Measurements from ENCODE around the gene CCNA2. TPM values are rescaled to one million over a fixed set of nuclear protein-coding genes. Genes with fewer than 3 reads are reported as not detected.

CCNA2 gene
- total RNA-seq, 1 experiment from 2014 or later: 165 TPM

DNA sequence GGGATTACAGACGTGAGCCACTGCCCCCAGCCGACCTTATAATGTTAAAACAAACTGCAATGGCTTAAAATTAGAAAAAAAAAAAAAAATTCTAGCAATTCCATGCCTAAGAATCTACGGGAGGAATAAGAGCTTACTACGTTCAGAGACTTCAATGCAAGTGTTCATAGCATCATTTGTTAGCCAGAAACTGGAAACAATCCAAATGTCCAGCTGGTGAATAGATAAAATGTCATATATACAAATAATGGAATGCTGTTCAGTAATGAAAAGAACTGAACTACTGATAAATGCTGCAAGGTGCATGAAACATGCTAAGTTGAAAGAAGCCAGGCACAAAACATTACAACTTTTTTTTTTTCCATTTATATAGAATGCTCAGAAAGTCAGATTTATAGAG is 17.3 kb downstream of the CCNA2 start:
- no peak for DNase-seq (ENCODE audit: low read depth)

DNA sequence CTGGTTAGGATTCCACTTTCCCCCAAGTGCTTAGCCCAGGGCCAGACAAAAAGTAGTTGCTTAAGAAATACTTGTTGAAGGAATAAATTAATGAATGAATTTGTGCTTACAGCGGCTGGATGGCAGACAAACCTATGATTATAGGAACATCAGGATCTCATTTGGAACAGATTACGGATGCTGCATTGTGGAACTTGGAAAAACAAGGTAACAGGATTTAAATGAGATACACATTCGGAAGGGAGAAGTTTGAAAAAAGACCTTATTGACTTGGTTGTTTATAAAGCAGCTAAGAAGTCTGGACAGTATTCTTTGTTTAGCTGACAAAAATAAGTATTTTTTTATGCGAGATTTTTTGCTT is 22.0 kb downstream of the CCNA2 start:
- no peak for DNase-seq (ENCODE audit: low read depth)

- peak; percentile 95 for DNase-seq (ENCODE audit: low read depth)
Observed at GRCh38 chr4:121800961-121801714, 22.5 kb downstream of the CCNA2 start, which contains the start of gene EXOSC9. EXOSC9 (plus strand) TSS chr4:121801323; CDS start chr4:121801425, 102 bp downstream.

DNA sequence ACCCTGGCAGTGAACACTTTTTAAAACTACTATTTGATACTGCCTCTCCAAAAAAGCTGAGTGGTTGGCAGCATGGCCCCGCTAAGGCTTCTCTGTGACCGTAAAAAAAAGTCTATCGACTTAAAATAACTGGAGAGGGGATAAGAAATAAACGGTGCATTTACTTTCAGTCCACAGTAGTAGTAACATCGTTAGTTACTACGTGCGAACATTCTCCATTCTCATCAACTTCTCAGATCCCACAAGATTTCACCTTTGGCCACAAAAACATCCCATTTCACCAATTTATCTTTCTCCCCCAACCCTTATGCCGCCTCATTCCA is 23.1 kb downstream of the CCNA2 start:
- no peak for DNase-seq (ENCODE audit: low read depth)

GRCh38 chr4:121799867-121800501 is 23.7 kb downstream of the CCNA2 start:
- DNase-seq (ENCODE audit: low read depth): no peak

GRCh38 chr4:121799208-121799823 is 24.4 kb downstream of the CCNA2 start:
- no peak for DNase-seq (ENCODE audit: low read depth)

DNA sequence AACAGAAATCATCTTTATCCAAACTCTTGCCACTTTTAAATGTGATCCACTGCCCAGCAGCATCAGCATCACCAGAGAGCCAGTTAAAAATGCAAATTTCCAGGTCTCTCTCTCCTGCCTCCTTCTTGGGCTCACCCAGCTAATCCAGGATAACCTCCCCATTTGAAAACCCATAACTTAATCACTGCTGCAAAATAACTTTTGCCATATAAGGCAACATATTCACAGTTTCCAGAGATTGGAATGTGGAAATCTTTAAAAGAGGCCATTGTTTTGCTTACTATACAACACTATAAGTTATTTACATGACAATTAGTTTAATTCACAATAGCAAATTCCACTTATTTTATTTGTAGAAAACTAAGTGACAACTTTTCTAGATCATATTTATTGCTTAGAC is 27.4 kb downstream of the CCNA2 start:
- DNase-seq (ENCODE audit: low read depth): no peak

GRCh38 chr4:121794505-121795188 is 29.0 kb downstream of the CCNA2 start:
- DNase-seq (ENCODE audit: low read depth): no peak

GRCh38 chr4:121792966-121793365 is 30.7 kb downstream of the CCNA2 start:
- no peak for DNase-seq (ENCODE audit: low read depth)

- peak; percentile 89 for DNase-seq (ENCODE audit: low read depth)
Observed at GRCh38 chr4:121791481-121791880, 32.2 kb downstream of the CCNA2 start.

DNA sequence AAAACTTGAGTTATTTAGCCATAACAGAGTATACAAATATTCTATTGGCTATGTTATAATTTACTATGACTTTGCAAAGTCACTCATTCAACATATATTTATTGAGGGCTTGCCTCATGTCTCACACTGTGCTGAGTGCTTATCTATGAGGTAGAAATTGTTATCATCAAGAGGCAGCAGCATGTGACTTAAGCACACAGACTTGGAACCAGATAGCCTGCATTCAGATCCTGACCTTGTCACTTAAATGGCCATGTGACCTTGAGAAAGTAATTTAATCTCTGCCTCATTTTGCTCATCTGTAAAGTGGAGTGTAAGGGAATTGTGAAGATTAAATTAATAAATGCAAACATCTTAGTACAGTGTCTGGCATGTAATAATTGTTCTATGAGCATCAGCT is 32.7 kb downstream of the CCNA2 start:
- no peak for DNase-seq (ENCODE audit: low read depth)

GRCh38 chr4:121789960-121790829 is 33.5 kb downstream of the CCNA2 start:
- DNase-seq (ENCODE audit: low read depth): peak; percentile 82

DNA sequence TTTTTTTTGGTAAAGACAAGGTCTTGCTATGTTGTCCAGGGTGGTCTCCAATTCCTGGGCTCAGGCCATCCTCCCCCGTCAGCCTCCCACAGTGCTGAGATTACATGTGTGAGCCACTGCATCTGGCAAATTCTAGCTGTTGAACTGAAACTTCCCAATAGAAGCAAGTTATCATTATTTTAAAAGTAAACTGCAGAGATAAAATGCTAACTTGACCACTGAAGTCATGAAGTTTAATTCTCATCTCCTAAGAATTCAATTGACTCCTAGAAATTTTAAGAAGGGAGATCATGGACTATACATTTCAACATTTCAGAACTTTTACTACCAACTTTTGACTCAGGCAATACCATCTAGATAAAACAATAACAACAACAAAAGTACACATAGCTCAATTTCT is 34.2 kb downstream of the CCNA2 start:
- no peak for DNase-seq (ENCODE audit: low read depth)

- no peak for DNase-seq (ENCODE audit: low read depth)
Observed at GRCh38 chr4:121788896-121789295, 34.8 kb downstream of the CCNA2 start.

GRCh38 chr4:121786221-121786620 is 37.5 kb downstream of the CCNA2 start:
- DNase-seq (ENCODE audit: low read depth): no peak

DNA sequence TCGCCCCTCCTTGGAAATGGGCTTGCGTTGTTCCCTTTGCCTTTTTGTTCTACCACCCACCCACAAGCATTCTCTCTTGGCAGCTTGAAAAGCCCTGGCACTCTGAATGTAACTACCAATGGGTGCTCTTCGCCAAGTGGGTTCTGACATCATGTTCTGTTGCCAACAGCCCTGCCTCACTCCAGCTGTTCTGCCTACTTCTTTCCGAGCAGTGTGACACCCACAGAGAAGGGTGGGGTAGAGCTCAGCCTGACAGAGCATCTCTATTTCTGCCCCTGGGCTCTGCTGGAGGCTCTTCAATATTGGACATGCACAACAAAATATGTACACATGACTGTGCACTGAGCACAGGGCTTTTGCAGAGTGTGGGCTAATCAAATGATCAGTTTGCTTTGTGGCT is 38.2 kb downstream of the CCNA2 start:
- peak; percentile 92 for DNase-seq (ENCODE audit: low read depth)

DNA sequence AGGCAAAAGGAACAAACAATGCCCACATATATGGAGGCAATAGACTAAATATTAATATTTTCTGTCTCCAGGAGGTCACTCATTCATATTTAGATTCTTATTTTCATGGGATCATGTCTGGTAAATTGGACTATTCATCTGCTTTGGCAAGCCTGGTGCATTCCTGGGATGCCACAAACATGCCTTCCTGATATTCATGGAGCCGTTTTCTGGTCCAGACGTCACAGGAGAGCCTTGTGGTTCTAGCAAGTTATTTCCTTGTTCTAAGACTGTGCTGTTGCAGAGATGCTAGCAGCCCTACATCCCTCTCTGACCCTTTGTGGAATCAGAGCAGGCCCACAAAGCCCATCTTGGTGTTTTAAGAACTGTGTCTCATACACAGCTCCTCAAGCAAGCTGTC is 38.7 kb downstream of the CCNA2 start:
- DNase-seq (ENCODE audit: low read depth): peak; percentile 98

GRCh38 chr4:121784401-121784800 is 39.3 kb downstream of the CCNA2 start:
- DNase-seq (ENCODE audit: low read depth): no peak

DNA sequence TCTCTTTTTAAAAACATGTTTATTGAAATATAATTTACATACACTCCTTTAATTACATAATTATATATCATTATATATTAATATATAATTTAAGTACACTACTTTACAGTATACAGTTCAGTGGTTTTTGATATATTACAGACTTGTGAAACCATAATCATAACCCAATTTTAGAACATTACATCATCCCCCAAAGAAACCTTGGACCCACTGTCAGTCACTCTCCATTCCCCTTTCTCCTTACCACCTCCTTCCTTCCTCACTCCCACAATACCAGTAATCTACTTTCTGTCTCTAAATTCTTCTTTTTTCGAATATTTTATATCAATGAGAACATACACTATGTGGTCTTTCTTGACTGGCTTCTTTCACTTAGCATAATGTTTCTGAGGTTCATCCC is 40.5 kb downstream of the CCNA2 start:
- DNase-seq (ENCODE audit: low read depth): no peak

GRCh38 chr4:121778991-121779628 is 44.6 kb downstream of the CCNA2 start:
- DNase-seq (ENCODE audit: low read depth): peak; percentile 64

DNA sequence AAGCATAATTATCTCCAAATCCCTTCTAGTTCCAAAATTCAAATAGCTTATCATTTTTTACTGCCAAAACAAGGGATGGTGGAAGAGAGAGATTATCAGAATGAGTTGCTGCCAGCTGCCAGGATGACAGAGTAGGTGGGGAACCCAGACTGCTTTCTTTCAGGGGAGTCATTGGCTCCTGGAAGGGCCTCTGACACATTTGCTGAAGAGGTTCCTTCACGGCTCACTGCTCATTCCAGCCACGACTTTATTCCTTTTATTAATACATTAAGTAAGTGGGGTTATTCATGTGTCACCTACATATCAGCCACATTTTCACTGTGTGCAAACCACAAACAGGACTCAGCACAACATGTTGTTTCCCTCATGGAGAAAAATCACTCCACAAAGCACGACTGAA is 46.1 kb downstream of the CCNA2 start:
- DNase-seq (ENCODE audit: low read depth): peak; percentile 51
